GM12878 (cell line): Measurements from ENCODE around the gene ROBO1. TPM values are rescaled to one million over a fixed set of nuclear protein-coding genes. Genes with fewer than 3 reads are reported as not detected.

Source experiments
- ATAC-seq: fragments of 200-7000 bp; cut with Tn5 transposase; 3 replicates; pipeline ENCODE4 v1.9.1; 2020; ENCODE audit warnings: mild to moderate bottlenecking, moderate library complexity
- BruUV-seq: library from RNA; stranded (reverse); fragments of 400-500 nt; replicated peaks from 2 replicates; lab custom pipeline; 2021; lab: Mats Ljungman, UMichigan
- CTCF ChIA-PET: fragments of 300-600 bp; sonication (Branson Sonifier 250); formaldehyde crosslinking; extraction: SDS; loops from one replicate; lab custom pipeline; 2021; ENCODE audit warnings: inconsistent platforms; lab: Yijun Ruan, JAX
- POLR2A ChIA-PET: fragments of 350-600 bp; formaldehyde crosslinking; extraction: SDS; loops from one replicate; lab custom pipeline; 2021; ENCODE audit warnings: inconsistent platforms; lab: Charles Lee
- RAD21 ChIA-PET: fragments of 300-600 bp; sonication (Branson Sonifier 250); formaldehyde crosslinking; loops from one replicate; lab custom pipeline; 2023; ENCODE audit warnings: antibody characterized with exemption; ENCODE audit not compliant: unreplicated experiment; lab: Charles Lee
- SMC1A ChIA-PET: fragments of 300-600 bp; sonication (Branson Sonifier 250); formaldehyde crosslinking; loops from one replicate; lab custom pipeline; 2023; ENCODE audit not compliant: unreplicated experiment, uncharacterized antibody; lab: Charles Lee
- DNase-seq: peaks from one replicate; pipeline ENCODE4 v3.0.0-alpha.2; 2011; ENCODE audit warnings: low read depth, low spot score
- FAIRE-seq: peaks from 3 replicates; lab custom pipeline; 2011; peaks lifted over from hg19 to GRCh38; lab: Jason Lieb, UNC
- H2AFZ ChIP-seq: 2 replicates; pipeline ENCODE4 v1.6.0; 2011; ENCODE audit warnings: low read depth, low read length, control low read depth; ENCODE audit not compliant: control insufficient read depth
- H3K27ac ChIP-seq: 2 replicates; pipeline ENCODE4 v1.5.1; 2011; ENCODE audit warnings: control low read depth; ENCODE audit not compliant: control insufficient read depth, insufficient read depth
- H3K27me3 ChIP-seq, 2 experiments: replicated peaks in 1 of 2; 2 replicates each; pipeline versions ENCODE4 v1.6.0 to v1.6.1; 2011; ENCODE audit warnings: low read length in 1 of 2; ENCODE audit not compliant: control insufficient read depth in 2 of 2, insufficient read depth in 2 of 2
- H3K36me3 ChIP-seq, 2 experiments: 2 replicates each; pipeline ENCODE4 v1.5.1; 2011; ENCODE audit warnings: low read length in 1 of 2; ENCODE audit not compliant: control insufficient read depth in 2 of 2, insufficient read depth in 2 of 2
- H3K4me1 ChIP-seq: 2 replicates; pipeline ENCODE4 v1.6.1; 2011; ENCODE audit warnings: mild to moderate bottlenecking, low read length, moderate library complexity, mixed read lengths; ENCODE audit not compliant: control insufficient read depth, insufficient read depth
- H3K4me2 ChIP-seq: 2 replicates; pipeline ENCODE4 v1.6.0; 2011; ENCODE audit warnings: control low read depth; ENCODE audit not compliant: control insufficient read depth, insufficient read depth
- H3K4me3 ChIP-seq: fragments of 200-600 bp; sonication (generic); 2 replicates; pipeline ENCODE4 v1.5.1; 2016
- H3K79me2 ChIP-seq: 2 replicates; pipeline ENCODE4 v1.6.0; 2011; ENCODE audit warnings: low read length; ENCODE audit not compliant: control insufficient read depth, insufficient read depth
- H3K9ac ChIP-seq: 2 replicates; pipeline ENCODE4 v1.8.0; 2011; ENCODE audit warnings: low read length, control low read depth, mixed read lengths; ENCODE audit not compliant: control insufficient read depth, insufficient read depth
- H3K9me3 ChIP-seq: replicated peaks from 3 replicates; pipeline ENCODE4 v1.5.1; 2011; ENCODE audit warnings: mild to moderate bottlenecking, low read length; ENCODE audit not compliant: control insufficient read depth, insufficient read depth
- H4K20me1 ChIP-seq: 2 replicates; pipeline ENCODE4 v1.6.0; 2011; ENCODE audit not compliant: control insufficient read depth, insufficient read depth
- CEBPB ChIP-seq, 2 experiments: fragments of 150-350 bp in 1 of 2; IDR thresholded peaks; 2 replicates each; pipeline ENCODE4 v1.6.1; 2012 to 2014; ENCODE audit warnings: low read depth in 2 of 2, low read length in 2 of 2, borderline replicate concordance in 1 of 2, inconsistent platforms in 1 of 2
- CHD4 ChIP-seq: fragments of 200-600 bp; sonication (generic); IDR thresholded peaks from 2 replicates; pipeline ENCODE4 v1.6.1; 2016; ENCODE audit warnings: mild to moderate bottlenecking
- EED ChIP-seq: sonication (generic); IDR thresholded peaks from 2 replicates; pipeline ENCODE4 v1.6.1; 2016; ENCODE audit warnings: antibody characterized with exemption, low read depth
- MEF2A ChIP-seq: IDR thresholded peaks from 2 replicates; pipeline ENCODE4 v1.6.1; 2011; ENCODE audit warnings: low read depth, mild to moderate bottlenecking, low read length, moderate library complexity; ENCODE audit not compliant: insufficient read depth
- MXI1 ChIP-seq: fragments of 150-350 bp; IDR thresholded peaks from 2 replicates; pipeline ENCODE4 v1.6.1; 2011; ENCODE audit warnings: low read depth, mild to moderate bottlenecking, inconsistent platforms, low read length, improper control_type of control experiment
- MYB ChIP-seq: fragments of 150-350 bp; IDR thresholded peaks from 2 replicates; pipeline ENCODE4 v1.6.1; 2014; ENCODE audit warnings: mild to moderate bottlenecking, low read depth, low read length, borderline replicate concordance
- NFYB ChIP-seq: IDR thresholded peaks from 2 replicates; pipeline ENCODE4 v1.6.1; 2011; ENCODE audit warnings: low read depth, mild to moderate bottlenecking, low read length, improper control_type of control experiment, moderate library complexity; ENCODE audit not compliant: insufficient read depth
- PAX8 ChIP-seq: fragments of 450-650 bp; IDR thresholded peaks from 2 replicates; pipeline ENCODE4 v1.6.1; 2017; ENCODE audit warnings: mild to moderate bottlenecking, moderate library complexity
- SMAD5 ChIP-seq: IDR thresholded peaks from 2 replicates; pipeline ENCODE4 v1.6.1; 2016; ENCODE audit warnings: antibody characterized with exemption, low read depth
- STAT3 ChIP-seq: IDR thresholded peaks from 2 replicates; pipeline ENCODE4 v1.6.1; 2011; ENCODE audit warnings: low read depth, low read length, improper control_type of control experiment
- ZNF24 ChIP-seq: fragments of 450-650 bp; IDR thresholded peaks from 2 replicates; pipeline ENCODE4 v1.6.1; 2017; ENCODE audit warnings: antibody characterized with exemption, mild to moderate bottlenecking
- WGBS: methylation state at CpG from one replicate; pipeline ENCODE4 v1.1.6; 2016; ENCODE audit warnings: low lambda C conversion rate; ENCODE audit not compliant: insufficient replicate concordance, insufficient coverage; ENCODE audit errors: missing lambda C conversion rate; 5-methylcytosine and 5-hydroxymethylcytosine counted together
- in situ Hi-C: fragments of 300-500 bp; cut with MboI; formaldehyde crosslinking; loops from 9 replicates; pipeline ENCODE4 v1.14.3; 2018; ENCODE audit warnings: mixed read lengths
- intact Hi-C: fragments of 100-400 bp; cut with micrococcal nuclease; formaldehyde crosslinking; loops from one replicate; pipeline ENCODE4 v1.14.2; 2022; ENCODE audit not compliant: unreplicated experiment
- polyA plus RNA-seq, 11 experiments: library from polyadenylated mRNA; depleted of rRNA in 4 of 11; unstranded in 6 of 11; stranded (reverse) in 5 of 11; fragments of >200 nt; fragmentation: Nextera tagmentation in 4 of 11; fragmentation: Illumina TruSeq in 1 of 11; extraction: Ambion mirVana in 4 of 11; extraction: Trizol in 1 of 11; gene quantifications; 1 replicate in 1 of 11; 2 replicates in 10 of 11; pipeline versions ENCODE4 v1.2.1 to v1.2.3, GENCODE V29; 2011 to 2016; ENCODE audit warnings: inconsistent platforms in 2 of 11, missing spikeins in 2 of 11, low read depth in 1 of 11
- total RNA-seq, 4 experiments: library from RNA; depleted of rRNA in 3 of 4; stranded (reverse); fragments of >200 nt in 3 of 4; fragmentation: Illumina TruSeq in 1 of 4; extraction: Trizol in 1 of 4; gene quantifications; 2 replicates each; pipeline versions ENCODE4 v1.2.1 to v1.2.3, GENCODE V29; 2013 to 2021

The ROBO1 gene
- total and polyA plus RNA-seq, 10 of the 15 experiments (the other 5 are each of a cell fraction or from before 2014, with no cell fraction given) = 0.29 to 46.5 (median 1.2) TPM

GRCh38 chr3:79490165-79491028 is 277.4 kb downstream of the ROBO1 start:
- TF ChIP-seq EED (no peak), PAX8 (no peak), MXI1 (no peak), ZNF24 (no peak), STAT3 (no peak), MYB (no peak), SMAD5 (no peak), NFYB (no peak), CHD4 (no peak), CEBPB (IDR thresholded peaks at IDR 0.05; ENCODE audit: borderline replicate concordance in 1 of 2, low read depth in 2 of 2, low read length in 2 of 2) (no peak), MEF2A (no peak)
- SMC1A ChIA-PET = no interaction called here
- WGBS = 39% methylated on average over 8 of the region's 8 CpGs
- Histone ChIP-seq H3K4me1 (no peaks in the 10 kb centered on the region), H3K36me3 (no peaks in the 10 kb centered on the region), H3K9me3 (no peaks in the 10 kb centered on the region), H3K9ac (no peak overlapping the region), H3K27ac (no peak overlapping the region), H4K20me1 (no peaks in the 10 kb centered on the region), H3K4me2 (no peak overlapping the region), H3K4me3 (no peak overlapping the region), H3K79me2 (no peaks in the 10 kb centered on the region), H2AFZ (no peak overlapping the region), H3K27me3 (no peaks in the 10 kb centered on the region)
- DNase-seq (no peak), ATAC-seq (no peak; the same call in 2 of the 3 replicates), FAIRE-seq (no peak)
- POLR2A ChIA-PET = no interaction called here
- CTCF ChIA-PET = no interaction called here
- no TSS peak for BruUV-seq
- RAD21 ChIA-PET = no interaction called here
- intact Hi-C loops (loop anchor here (10.0 kb wide), 1 partner anchor 826 kb away; no protein-coding TSS in a partner anchor), in situ Hi-C loops (loop anchor here (25.0 kb wide), 1 partner anchor 828 kb away; no protein-coding TSS in a partner anchor)
